HepG2 (cell line): Measurements from ENCODE around the gene FLYWCH1. TPM values are rescaled to one million over a fixed set of nuclear protein-coding genes. Genes with fewer than 3 reads are reported as not detected.
A peak's percentile ranks its signal among the peaks of the same experiment; 100 is the strongest.

ENCODE experiments used
- ATAC-seq: fragments of 200-7000 bp; cut with Tn5 transposase; 3 replicates; pipeline ENCODE4 v1.9.1; 2020; ENCODE audit warnings: mild to moderate bottlenecking, moderate library complexity
- BruUV-seq: library from RNA; stranded (reverse); fragments of 400-500 nt; replicated peaks from 2 replicates; lab custom pipeline; 2021; lab: Mats Ljungman, UMichigan
- CTCF ChIA-PET: fragments of 300-600 bp; formaldehyde crosslinking; extraction: SDS; loops from one replicate; lab custom pipeline; 2021; ENCODE audit warnings: low total read pairs, inconsistent platforms, low intra/inter-chr PET ratio; lab: Yijun Ruan, JAX
- POLR2A ChIA-PET: fragments of 350-600 bp; sonication (Branson Sonifier 250); formaldehyde crosslinking; loops from one replicate; lab custom pipeline; 2020; ENCODE audit warnings: antibody characterized with exemption, inconsistent platforms; lab: Yijun Ruan, JAX
- DNase-seq: peaks from one replicate; pipeline ENCODE4 v3.0.0-alpha.2; 2015; ENCODE audit warnings: low spot score
- FAIRE-seq: peaks from 3 replicates; lab custom pipeline; 2011; peaks lifted over from hg19 to GRCh38; lab: Jason Lieb, UNC
- H2AFZ ChIP-seq: one replicate; pipeline ENCODE4 v1.6.1; 2011; ENCODE audit warnings: low read length, inconsistent platforms
- H3K27ac ChIP-seq: fragments of 300-600 bp; 3 replicates; pipeline ENCODE4 v1.8.0; 2011; ENCODE audit warnings: mixed run types, mild to moderate bottlenecking, mixed read lengths, low read length, inconsistent platforms; ENCODE audit not compliant: insufficient read depth; ENCODE audit errors: extremely low read length
- H3K27me3 ChIP-seq, 2 experiments: fragments of 200-600 bp in 1 of 2; 2 replicates in 1 of 2; 3 replicates in 1 of 2; pipeline versions ENCODE4 v1.6.0 to v1.8.0; 2011; ENCODE audit warnings: low read length in 2 of 2, mild to moderate bottlenecking in 2 of 2, moderate library complexity in 2 of 2, inconsistent platforms in 1 of 2; ENCODE audit not compliant: insufficient read depth in 2 of 2, control insufficient read depth in 1 of 2
- H3K36me3 ChIP-seq, 2 experiments: fragments of 200-600 bp in 1 of 2; replicated peaks in 1 of 2; 2 replicates in 1 of 2; 3 replicates in 1 of 2; pipeline versions ENCODE4 v1.5.1 to v1.8.0; 2011; ENCODE audit warnings: low read length in 2 of 2, inconsistent platforms in 1 of 2; ENCODE audit not compliant: insufficient read depth in 2 of 2, control insufficient read depth in 1 of 2
- H3K4me1 ChIP-seq: 2 replicates; pipeline ENCODE4 v1.5.1; 2012; ENCODE audit warnings: low read length, inconsistent platforms; ENCODE audit not compliant: insufficient read depth
- H3K4me2 ChIP-seq: 2 replicates; pipeline ENCODE4 v1.6.0; 2011; ENCODE audit warnings: low read depth, low read length, inconsistent platforms
- H3K4me3 ChIP-seq, 3 experiments: fragments of 200-600 bp in 1 of 3; sonication (generic), shearing (Covaris generic) in 1 of 3; replicated peaks in 1 of 3; 2 replicates each; pipeline ENCODE4 v1.5.1; 2011 to 2016; ENCODE audit warnings: low read length in 3 of 3, inconsistent platforms in 2 of 3, low read depth in 2 of 3, mild to moderate bottlenecking in 2 of 3, control low read depth in 1 of 3, mixed read lengths in 1 of 3; ENCODE audit not compliant: insufficient read depth in 1 of 3
- H3K79me2 ChIP-seq: one replicate; pipeline ENCODE4 v1.6.1; 2011; ENCODE audit warnings: low read length, inconsistent platforms; ENCODE audit not compliant: insufficient read depth
- H3K9ac ChIP-seq: 2 replicates; pipeline ENCODE4 v1.6.0; 2011; ENCODE audit warnings: mild to moderate bottlenecking, low read depth, low read length, inconsistent platforms; ENCODE audit not compliant: insufficient read depth
- H3K9me3 ChIP-seq: 2 replicates; pipeline ENCODE4 v1.5.1; 2012; ENCODE audit warnings: mild to moderate bottlenecking, low read length
- H4K20me1 ChIP-seq: 2 replicates; pipeline ENCODE4 v1.6.0; 2011; ENCODE audit warnings: inconsistent platforms, mild to moderate bottlenecking, low read length, moderate library complexity; ENCODE audit not compliant: insufficient read depth
- RBAK ChIP-seq: sonication (generic); formaldehyde crosslinking; IDR thresholded peaks from 2 replicates; pipeline ENCODE4 v1.5.1; 2020; ENCODE audit warnings: mild to moderate bottlenecking, missing genetic modification reagents
- SMYD3 ChIP-seq: sonication (generic); formaldehyde crosslinking; IDR thresholded peaks from 2 replicates; pipeline ENCODE4 v1.8.1; 2023; ENCODE audit warnings: mild to moderate bottlenecking, missing genetic modification reagents
- UBTF ChIP-seq: sonication (generic); formaldehyde crosslinking; IDR thresholded peaks from 2 replicates; pipeline ENCODE4 v1.4.0; 2020; ENCODE audit warnings: mild to moderate bottlenecking, missing genetic modification reagents
- ZNF263 ChIP-seq: sonication (generic); formaldehyde crosslinking; IDR thresholded peaks from 2 replicates; pipeline ENCODE4 v1.4.0; 2020; ENCODE audit warnings: missing genetic modification reagents
- ZNF367 ChIP-seq: sonication (generic); formaldehyde crosslinking; IDR thresholded peaks from 2 replicates; pipeline ENCODE4 v1.4.0; 2020; ENCODE audit warnings: missing genetic modification reagents, borderline replicate concordance
- ZNF780A ChIP-seq: sonication (generic); formaldehyde crosslinking; IDR thresholded peaks from 2 replicates; pipeline ENCODE4 v1.8.0; 2022; ENCODE audit warnings: mild to moderate bottlenecking, missing genetic modification reagents, moderate library complexity
- ZSCAN29 ChIP-seq: sonication (generic); formaldehyde crosslinking; conservative IDR thresholded peaks from 2 replicates; pipeline ENCODE4 v1.4.0; 2020; ENCODE audit warnings: mild to moderate bottlenecking, missing genetic modification reagents
- WGBS: methylation state at CpG from one replicate; pipeline ENCODE4 v1.1.6; 2017; ENCODE audit warnings: low lambda C conversion rate; 5-methylcytosine and 5-hydroxymethylcytosine counted together
- in situ Hi-C: cut with HindIII; loops from 2 replicates; pipeline ENCODE4 v1.10.0; 2017; ENCODE audit warnings: low pct_unique_long_range_greater_than_20kb; ENCODE audit not compliant: extremely low pct_ligation_motif_present
- intact Hi-C: fragments of 100-400 bp; cut with micrococcal nuclease; formaldehyde crosslinking; loops from one replicate; pipeline ENCODE4 v1.10.0; 2022; ENCODE audit not compliant: unreplicated experiment
- polyA plus RNA-seq, 8 experiments: library from polyadenylated mRNA; depleted of rRNA in 3 of 8; stranded (reverse) in 7 of 8; unstranded in 1 of 8; fragments of >200 nt; fragmentation: Illumina TruSeq in 4 of 8; extraction: Trizol in 4 of 8; gene quantifications; 2 replicates each; pipeline versions ENCODE4 v1.2.1 to v1.2.3, GENCODE V29; 2011 to 2016; ENCODE audit warnings: low read depth in 4 of 8, missing spikeins in 1 of 8, mixed read lengths in 1 of 8; ENCODE audit not compliant: insufficient read depth in 1 of 8
- total RNA-seq, 5 experiments: library from RNA; depleted of rRNA; stranded (reverse); fragments of >200 nt; fragmentation: Illumina TruSeq; extraction: Trizol; gene quantifications; 2 replicates each; pipeline ENCODE4 v1.2.3, GENCODE V29; 2016; ENCODE audit warnings: low read depth in 1 of 5
- TF ChIP-seq, protein P1 (sequence below): sonication (generic); formaldehyde crosslinking; IDR thresholded peaks from 2 replicates; pipeline ENCODE4 v1.4.0; 2020; ENCODE audit warnings: low read depth, mild to moderate bottlenecking, missing genetic modification reagents
- TF ChIP-seq, protein P2 (sequence below): sonication (generic); formaldehyde crosslinking; IDR thresholded peaks from 2 replicates; pipeline ENCODE4 v1.8.1; 2023; ENCODE audit warnings: mild to moderate bottlenecking, moderate library complexity, missing genetic modification reagents

The FLYWCH1 gene
- total and polyA plus RNA-seq, 2 of the 13 experiments (the other 11 are each of a cell fraction or from before 2014, with no cell fraction given) = 7.3 to 12.4 TPM

- Histone ChIP-seq H3K36me3 (no peaks in the 10 kb centered on the region), H3K4me1 (peaks cover 13% of the 10 kb centered on the region), H3K4me3 (no peak overlapping the region; a peak in 1 of 6 replicates), H3K4me2 (no peak overlapping the region), H3K9ac (no peak overlapping the region), H2AFZ (no peak overlapping the region), H4K20me1 (no peaks in the 10 kb centered on the region), H3K27ac (no peak overlapping the region), H3K79me2 (no peaks in the 10 kb centered on the region), H3K9me3 (no peaks in the 10 kb centered on the region), H3K27me3 (peaks cover 6 to 47% of the 10 kb centered on the region in 2 experiments)
- in situ Hi-C loops (no loop called here), intact Hi-C loops (no loop called here)
- ATAC-seq (peak; percentile 15; the same call in 2 of the 3 replicates), FAIRE-seq (no peak), DNase-seq (no peak)
- 10% methylated on average over 10 of the region's 26 CpGs for WGBS
- POLR2A ChIA-PET = no interaction called here
- CTCF ChIA-PET = no interaction called here
- no TSS peak for BruUV-seq
- TF ChIP-seq, protein P1, sequence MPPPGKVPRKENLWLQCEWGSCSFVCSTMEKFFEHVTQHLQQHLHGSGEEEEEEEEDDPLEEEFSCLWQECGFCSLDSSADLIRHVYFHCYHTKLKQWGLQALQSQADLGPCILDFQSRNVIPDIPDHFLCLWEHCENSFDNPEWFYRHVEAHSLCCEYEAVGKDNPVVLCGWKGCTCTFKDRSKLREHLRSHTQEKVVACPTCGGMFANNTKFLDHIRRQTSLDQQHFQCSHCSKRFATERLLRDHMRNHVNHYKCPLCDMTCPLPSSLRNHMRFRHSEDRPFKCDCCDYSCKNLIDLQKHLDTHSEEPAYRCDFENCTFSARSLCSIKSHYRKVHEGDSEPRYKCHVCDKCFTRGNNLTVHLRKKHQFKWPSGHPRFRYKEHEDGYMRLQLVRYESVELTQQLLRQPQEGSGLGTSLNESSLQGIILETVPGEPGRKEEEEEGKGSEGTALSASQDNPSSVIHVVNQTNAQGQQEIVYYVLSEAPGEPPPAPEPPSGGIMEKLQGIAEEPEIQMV = no peak
- no peak for TF ChIP-seq ZNF367 (CRISPR knock-in tag)
Measured at GRCh38 chr16:2954656-2955381, 43.1 kb downstream of the FLYWCH1 start.

DNA sequence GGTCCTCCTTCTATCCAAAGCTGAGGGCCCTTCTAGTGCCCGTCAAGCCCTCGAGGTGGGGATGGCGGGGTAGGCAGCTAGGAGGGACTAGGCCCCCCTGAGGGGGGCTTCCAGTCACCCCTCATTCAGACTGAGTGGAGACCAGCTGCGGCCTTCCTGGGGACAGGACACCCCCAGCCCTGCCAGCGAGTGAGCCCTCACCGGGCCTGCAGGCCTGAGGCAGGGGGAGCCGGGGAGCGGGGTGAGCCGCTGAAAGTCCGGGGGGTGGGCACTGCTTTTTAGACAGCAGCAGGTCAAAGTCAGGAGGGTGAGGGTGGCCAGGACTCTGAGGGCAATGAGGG is 43.7 kb downstream of the FLYWCH1 start:
- in situ Hi-C loops (no loop called here), intact Hi-C loops (no loop called here)
- Histone ChIP-seq H4K20me1 (no peaks in the 10 kb centered on the region), H3K4me1 (peaks cover 13% of the 10 kb centered on the region), H2AFZ (no peak overlapping the region), H3K27ac (no peak overlapping the region), H3K4me3 (no peak overlapping the region; a peak in 1 of 6 replicates), H3K4me2 (no peak overlapping the region), H3K27me3 (peaks cover 6 to 47% of the 10 kb centered on the region in 2 experiments), H3K9me3 (no peaks in the 10 kb centered on the region), H3K36me3 (no peaks in the 10 kb centered on the region), H3K9ac (no peak overlapping the region), H3K79me2 (no peaks in the 10 kb centered on the region)
- no TSS peak for BruUV-seq
- ATAC-seq (no peak), DNase-seq (no peak), FAIRE-seq (no peak)
- CTCF ChIA-PET = no interaction called here
- POLR2A ChIA-PET = no interaction called here
- WGBS = no CpG with 5 or more reads among the region's 10 CpGs
- TF ChIP-seq ZNF263 (no peak), ZNF780A (no peak), SMYD3 (no peak), RBAK (CRISPR knock-in tag) (no peak), ZSCAN29 (no peak), UBTF (CRISPR knock-in tag) (no peak)
- TF ChIP-seq, protein P2, sequence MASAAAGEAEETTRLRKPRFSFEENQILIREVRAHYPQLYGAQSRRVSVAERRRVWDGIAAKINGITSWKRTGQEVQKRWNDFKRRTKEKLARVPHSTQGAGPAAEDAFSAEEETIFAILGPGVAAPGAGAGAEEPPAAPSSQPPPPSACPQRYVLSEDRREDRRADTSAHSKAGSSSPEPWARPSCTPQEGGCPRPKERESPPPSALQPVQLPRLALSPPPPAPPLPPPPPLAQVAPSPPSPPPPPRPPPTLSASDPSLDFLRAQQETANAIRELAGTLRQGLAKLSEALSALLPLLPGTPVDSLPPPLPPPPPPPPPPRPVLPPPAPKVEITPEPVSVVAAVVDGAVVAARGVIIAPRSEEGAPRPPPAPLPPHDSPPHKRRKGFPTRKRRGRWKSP = no peak
